Fibroblast of lung (primary cell): Measurements from ENCODE around the gene ICOSLG.
"Not testable (repeated sequence)": the region's sequence is repeated elsewhere in the genome, so short reads cannot be mapped to it uniquely, and the experiment has no call there.

ENCODE experiments used
- CTCF ChIP-seq, 2 donors: IDR thresholded peaks in 1 of 2; conservative IDR thresholded peaks in 1 of 2; 1 replicate in 1 of 2; 2 replicates in 1 of 2; pipeline ENCODE4 v1.5.1; 2011 to 2012; ENCODE audit warnings: low read length in 2 of 2, control low read depth in 1 of 2, inconsistent platforms in 1 of 2, low read depth in 1 of 2, mild to moderate bottlenecking in 1 of 2
- EZH2 ChIP-seq: IDR thresholded peaks from 2 replicates; pipeline ENCODE4 v1.5.1; 2012; ENCODE audit warnings: low read length, control low read depth, mild to moderate bottlenecking; ENCODE audit errors: missing control alignments

- not testable (repeated sequence) for TF ChIP-seq CTCF (conservative IDR thresholded peaks at IDR 0.05 in 1 of 2, IDR thresholded peaks at IDR 0.05 in 1 of 2; ENCODE audit: low read depth in 1 of 2, low read length in 2 of 2); EZH2
Measured at GRCh38 chr21:44241281-44241680, 538 bp upstream of the ICOSLG start.
